ENCODE data around the gene CLK3. TPM values are rescaled to one million over a fixed set of nuclear protein-coding genes. Genes with fewer than 3 reads are reported as not detected.

Gene CLK3
- total and polyA plus RNA-seq, 2 of the 8 experiments (the other 6 are each of a cell fraction or from before 2014, with no cell fraction given) = 43.5 to 67.3 TPM

GRCh38 chr15:74615508-74616365 lies at the start of gene CLK3 (continued):
- TF ChIP-seq POLR2A (IDR thresholded peaks at IDR 0.05; ENCODE audit: control extremely low read depth in 1 of 2, low read depth in 2 of 2, low read length in 2 of 2) = peak in 1 of 2 experiments; percentile 85; a peak in 2 of 3 replicates
- peak; percentile 55; the same call in 1 of the 2 replicates for TF ChIP-seq JUND (IDR thresholded peaks at IDR 0.05; ENCODE audit: low read length)
- peak; percentile 88 for TF ChIP-seq SAP30 (IDR thresholded peaks at IDR 0.05; ENCODE audit: insufficient read depth, insufficient replicate concordance, low read length)
- TF ChIP-seq SRF (IDR thresholded peaks at IDR 0.05; ENCODE audit: low read depth, low read length) = no peak
- TF ChIP-seq KDM5A (IDR thresholded peaks at IDR 0.05; ENCODE audit: low read length) = no peak; the same call in 1 of the 2 replicates
- TF ChIP-seq TBP (IDR thresholded peaks at IDR 0.05; ENCODE audit: low read depth, low read length) = peak; percentile 80
- TF ChIP-seq YY1 (IDR thresholded peaks at IDR 0.05; ENCODE audit: low read depth, low read length) = 0 out of 2 replicates have a peak, but pooled peaks have one; percentile 49
- peak; percentile 59; the same call in 1 of the 2 replicates for TF ChIP-seq SP1 (IDR thresholded peaks at IDR 0.05; ENCODE audit: low read depth, low read length)
- TF ChIP-seq E2F6 (IDR thresholded peaks at IDR 0.05) = peak; percentile 51; the same call in 1 of the 2 replicates
- TF ChIP-seq TEAD4 (IDR thresholded peaks at IDR 0.05; ENCODE audit: low read depth, low read length) = no peak; the same call in 1 of the 2 replicates
- peak; percentile 87 for TF ChIP-seq ASH2L (IDR thresholded peaks at IDR 0.05; ENCODE audit: low read length)
- peak; percentile 71 to 83; a peak in 3 of 4 replicates for TF ChIP-seq SIN3A (conservative IDR thresholded peaks at IDR 0.05 in 1 of 2, IDR thresholded peaks at IDR 0.05 in 1 of 2; ENCODE audit: low read depth in 1 of 2, low read length in 2 of 2)
- peak; percentile 96 for TF ChIP-seq CREB1 (IDR thresholded peaks at IDR 0.05)
- TF ChIP-seq GABPA (IDR thresholded peaks at IDR 0.05; ENCODE audit: borderline replicate concordance, insufficient read depth, low read length) = peak; percentile 91
- no peak for TF ChIP-seq SUZ12 (IDR thresholded peaks at IDR 0.05; ENCODE audit: low read length)
- peak; percentile 82; the same call in 1 of the 2 replicates for TF ChIP-seq RBBP5 (IDR thresholded peaks at IDR 0.05; ENCODE audit: borderline replicate concordance, low read depth, low read length)
- TF ChIP-seq KDM4A (IDR thresholded peaks at IDR 0.05; ENCODE audit: low read depth, low read length, severe bottlenecking) = no peak
- peak; percentile 87 for TF ChIP-seq TAF1 (IDR thresholded peaks at IDR 0.05; ENCODE audit: low read depth, low read length)
- no peak for TF ChIP-seq RFX5 (IDR thresholded peaks at IDR 0.05; ENCODE audit: borderline replicate concordance, low read depth, low read length)
- peak; percentile 90 for TF ChIP-seq EGR1 (IDR thresholded peaks at IDR 0.05; ENCODE audit: borderline replicate concordance, low read depth, low read length)
- no peak for TF ChIP-seq GTF2F1 (IDR thresholded peaks at IDR 0.05; ENCODE audit: borderline replicate concordance, low read depth, low read length)
- TF ChIP-seq TAF7 (optimal IDR thresholded peaks at IDR 0.05; ENCODE audit: borderline replicate concordance, low read depth, low read length) = peak; percentile 81
- peak; percentile 92 for TF ChIP-seq PHF8 (conservative IDR thresholded peaks at IDR 0.05; ENCODE audit: low read depth, low read length)

All from H1 (cell line).